EH (cell line): ENCODE measurements around the gene CCDC12.

Experiments used
- DNase-seq: peaks from one replicate; pipeline ENCODE4 v3.0.0-alpha.2; 2015; ENCODE audit warnings: low read depth

The CCDC12 gene

GRCh38 chr3:46891132-46891531 lies 85.4 kb downstream of the CCDC12 start:
- DNase-seq: no peak

DNA sequence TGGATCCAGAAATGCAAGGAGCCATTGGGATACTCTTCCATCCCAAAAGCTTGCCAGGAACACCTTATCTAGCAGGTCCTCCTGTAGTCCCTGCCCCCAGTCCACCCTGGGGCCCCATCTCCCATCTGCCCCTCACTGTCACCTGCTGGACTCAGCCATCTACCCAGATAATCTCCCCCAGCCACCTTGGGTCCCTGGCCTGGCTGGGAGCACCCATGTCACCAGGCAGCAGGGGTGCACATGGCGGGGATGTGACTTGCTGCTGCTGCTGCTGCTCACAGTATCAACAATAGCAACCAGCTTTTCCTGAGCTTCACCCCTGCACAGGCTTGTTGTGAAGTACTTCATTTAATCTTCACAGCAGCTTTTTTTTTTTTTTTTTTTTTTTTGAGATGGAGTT lies 86.4 kb downstream of the CCDC12 start:
- DNase-seq: no peak

- DNase-seq: no peak
Measured at GRCh38 chr3:46889381-46890110, 87.0 kb downstream of the CCDC12 start.

GRCh38 chr3:46888705-46889104 lies 87.8 kb downstream of the CCDC12 start:
- no peak for DNase-seq

DNA sequence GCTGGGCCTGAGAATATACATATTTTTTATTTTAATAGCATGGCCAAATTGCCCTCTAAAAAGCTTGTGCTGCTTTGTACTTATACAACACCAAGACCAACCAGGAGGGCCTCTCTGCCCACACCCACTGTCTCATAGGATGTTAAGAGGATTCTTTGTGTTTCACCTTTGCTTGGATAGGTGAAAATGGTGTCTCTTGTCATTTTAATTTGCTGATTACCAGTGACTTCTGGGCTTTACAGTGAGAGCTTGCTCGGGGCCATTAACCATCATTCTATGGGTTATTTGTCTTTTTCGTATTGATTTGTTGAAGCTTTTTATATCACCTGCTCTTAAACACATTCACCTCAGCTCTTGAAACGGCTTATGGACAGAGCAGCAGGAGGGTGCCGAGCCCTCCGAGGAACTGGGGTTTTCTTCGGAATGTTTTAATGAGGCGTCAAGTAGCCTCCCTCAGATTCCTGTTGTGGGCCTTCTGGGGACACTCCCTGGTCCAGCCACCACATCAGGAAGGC lies 88.5 kb downstream of the CCDC12 start:
- DNase-seq: no peak

DNA sequence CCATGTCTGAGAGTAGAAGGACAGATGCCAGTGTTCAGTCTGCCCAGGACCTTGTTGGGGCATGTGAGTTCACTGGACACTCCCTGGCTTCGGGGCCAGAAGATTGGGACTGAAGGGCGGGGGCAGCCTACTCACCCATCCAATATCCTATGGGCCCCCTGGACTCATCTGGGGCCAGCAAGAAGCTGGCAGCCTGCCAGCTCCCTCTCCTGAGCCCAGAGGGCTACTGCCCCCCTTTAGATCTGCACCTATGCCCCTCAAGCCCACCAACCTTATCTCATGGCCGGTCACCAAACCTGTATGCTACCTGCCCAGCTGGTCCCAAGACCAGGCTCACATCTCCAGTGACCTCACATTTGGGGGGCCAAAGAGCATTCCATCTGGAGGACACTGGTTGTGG lies 90.9 kb downstream of the CCDC12 start:
- no peak for DNase-seq

GRCh38 chr3:46884929-46885328 lies 91.6 kb downstream of the CCDC12 start:
- DNase-seq: no peak

GRCh38 chr3:46884427-46884826 lies 92.1 kb downstream of the CCDC12 start:
- DNase-seq: no peak

DNA sequence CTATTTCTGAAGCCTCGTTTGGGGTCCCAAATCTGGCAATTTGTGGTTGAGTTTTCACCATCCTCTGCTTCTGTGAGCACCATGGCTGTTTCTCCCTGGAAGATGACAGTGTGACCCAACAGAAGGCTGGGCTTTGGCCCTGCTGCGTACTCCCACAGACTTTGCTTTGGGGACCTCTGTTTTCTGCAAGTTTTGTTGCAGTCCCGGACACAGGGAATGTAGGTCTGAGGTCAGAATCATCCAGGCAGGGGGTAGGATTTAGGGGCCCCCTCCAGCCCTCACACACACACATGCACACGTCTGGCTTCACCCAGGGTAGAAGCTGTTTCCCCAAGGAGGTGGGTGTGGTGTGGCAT lies 92.7 kb downstream of the CCDC12 start:
- DNase-seq: no peak

DNA sequence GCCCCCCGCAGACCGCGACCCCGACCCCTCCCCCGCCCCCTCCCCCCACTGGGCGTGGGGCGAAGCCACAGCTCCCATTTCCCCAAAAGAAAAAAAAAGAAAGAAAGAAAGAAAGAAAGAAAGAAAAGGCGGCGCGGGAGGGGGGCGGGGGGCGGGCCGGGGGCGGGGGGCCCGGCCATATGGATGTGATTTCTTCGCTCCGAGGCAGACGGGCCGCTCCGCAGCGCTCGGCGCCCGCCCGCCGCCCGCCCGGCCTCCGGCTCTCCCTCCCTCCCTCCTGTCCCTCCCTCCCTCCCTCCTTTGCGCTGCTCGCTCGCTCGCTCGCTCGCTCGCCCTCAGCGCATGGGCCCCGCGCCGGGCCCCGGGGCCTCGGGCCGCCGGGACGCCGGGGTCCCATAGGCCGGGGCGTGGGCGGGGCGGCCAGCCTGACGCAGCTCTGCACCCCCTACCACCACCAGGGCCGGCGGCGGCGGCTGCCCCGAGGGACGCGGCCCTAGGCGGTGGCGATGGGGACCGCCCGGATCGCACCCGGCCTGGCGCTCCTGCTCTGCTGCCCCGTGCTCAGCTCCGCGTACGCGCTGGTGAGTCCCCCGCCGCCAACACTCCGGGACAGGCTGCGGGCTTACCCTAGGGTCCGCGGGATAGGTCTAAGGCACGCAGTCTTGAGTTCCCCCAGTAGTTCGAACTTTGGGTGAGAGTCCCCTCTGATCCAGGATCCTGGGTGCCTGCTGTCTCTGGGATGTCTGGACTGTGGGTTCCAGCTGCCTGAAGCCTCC lies 93.3 kb downstream of the CCDC12 start:
- DNase-seq: peak; percentile 47

DNA sequence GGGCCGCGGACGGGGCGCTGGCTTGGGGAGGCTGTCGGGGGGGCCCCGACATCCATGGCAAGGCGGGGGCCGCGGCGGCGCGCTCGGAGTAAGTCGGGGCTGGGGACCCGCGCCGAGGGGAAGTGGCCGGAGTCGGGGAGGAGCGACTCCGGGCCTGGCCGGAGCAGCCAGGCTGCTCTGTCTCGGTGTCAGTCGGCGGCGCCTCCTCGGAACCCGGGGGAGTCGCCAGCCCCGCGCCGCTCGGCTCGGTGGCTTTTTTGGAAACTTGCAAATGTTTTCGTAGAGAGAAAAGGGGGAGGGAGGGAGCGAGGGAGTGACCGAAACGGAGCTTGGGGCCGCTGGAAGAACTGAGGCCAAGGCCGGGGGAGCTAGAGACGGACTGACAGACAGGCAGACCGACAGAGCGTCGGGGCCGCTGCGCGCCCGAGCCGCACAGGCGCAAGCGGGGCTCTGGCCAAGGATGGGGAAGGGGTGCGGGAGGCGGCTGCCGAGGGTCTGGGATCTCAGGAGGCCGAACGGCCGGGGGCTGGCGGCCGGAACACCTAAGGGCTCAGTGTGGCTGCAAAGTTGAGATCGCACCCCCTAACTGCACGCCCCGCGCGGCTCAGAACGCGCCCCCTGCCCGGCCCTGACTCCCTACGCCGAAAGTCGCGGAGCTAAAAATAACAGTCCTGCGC lies 94.0 kb downstream of the CCDC12 start:
- peak; percentile 48 for DNase-seq

- DNase-seq: peak; percentile 41
Measured at GRCh38 chr3:46881596-46882376, 94.8 kb downstream of the CCDC12 start.

DNA sequence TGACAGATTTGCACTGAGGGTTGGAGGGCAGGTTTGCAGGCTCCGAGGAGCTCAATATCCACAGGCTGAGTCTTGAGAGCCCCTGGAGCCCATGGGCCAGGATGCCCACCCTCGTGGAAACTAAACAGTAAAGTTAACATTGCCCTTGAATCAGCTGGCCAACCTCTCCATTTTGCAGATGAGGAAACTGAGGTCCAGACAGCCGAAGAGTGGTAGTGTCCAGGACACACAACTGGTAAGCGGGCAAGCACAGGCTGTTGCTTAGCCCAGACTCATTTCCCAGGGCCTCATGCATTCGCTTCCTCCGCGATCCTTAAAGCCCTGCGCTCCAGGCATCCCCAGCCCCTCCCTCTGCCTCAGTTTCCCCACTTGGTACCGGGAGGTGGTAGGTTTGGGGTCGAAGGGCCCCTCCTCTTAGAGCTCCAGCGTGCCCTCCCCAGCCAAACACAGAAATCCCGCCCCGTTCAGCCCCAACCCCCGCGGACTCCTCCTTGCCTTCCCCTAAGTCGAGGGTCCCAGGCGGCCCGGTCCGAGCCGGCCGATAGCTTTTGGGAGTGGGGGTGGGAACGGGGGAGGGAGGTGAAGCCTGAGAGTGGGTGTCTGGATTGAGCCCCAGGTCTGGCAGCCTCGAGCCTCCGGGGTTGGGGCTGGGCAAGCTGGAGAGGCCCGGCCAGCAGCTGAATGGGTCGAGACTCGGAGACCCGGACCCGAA lies 95.5 kb downstream of the CCDC12 start:
- DNase-seq: no peak

- DNase-seq: peak; percentile 73
Measured at GRCh38 chr3:46878781-46879436, 97.6 kb downstream of the CCDC12 start.

- no peak for DNase-seq
Measured at GRCh38 chr3:46877406-46878125, 99.0 kb downstream of the CCDC12 start, which contains the start of gene PTH1R. PTH1R (plus strand) TSS chr3:46877721; CDS start chr3:46883560, 5,839 bp downstream.

- DNase-seq: no peak
Measured at GRCh38 chr3:46876313-46877300, 99.9 kb downstream of the CCDC12 start.

GRCh38 chr3:46875560-46875959 lies 101.0 kb downstream of the CCDC12 start:
- no peak for DNase-seq

DNA sequence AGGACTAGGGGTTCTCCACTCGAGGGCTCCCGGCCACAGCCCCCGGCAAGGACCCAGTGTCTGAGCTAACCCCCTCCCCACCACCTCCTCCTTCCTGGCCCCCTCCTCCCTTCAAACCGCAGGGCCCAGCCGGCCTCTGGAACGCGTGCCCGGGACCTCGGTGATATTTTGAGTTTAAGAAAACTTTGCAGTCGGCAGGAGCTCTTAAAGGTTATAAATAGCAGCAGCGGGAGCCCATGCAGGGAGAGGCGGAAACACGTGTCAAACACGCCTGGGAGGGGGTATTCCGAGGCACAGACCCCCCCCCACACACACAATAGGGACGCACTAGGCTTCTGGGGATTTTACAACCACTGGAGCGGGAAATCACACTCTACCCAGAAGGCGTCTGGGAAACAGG lies 102.1 kb downstream of the CCDC12 start:
- DNase-seq: no peak

- no peak for DNase-seq
Measured at GRCh38 chr3:46873521-46873920, 103.0 kb downstream of the CCDC12 start.
